Measurements from ENCODE around the gene TAOK1. TPM values are rescaled to one million over a fixed set of nuclear protein-coding genes. Genes with fewer than 3 reads are reported as not detected.

Gene TAOK1
- total RNA-seq, 1 experiment from 2014 or later: 56.3 TPM

DNA sequence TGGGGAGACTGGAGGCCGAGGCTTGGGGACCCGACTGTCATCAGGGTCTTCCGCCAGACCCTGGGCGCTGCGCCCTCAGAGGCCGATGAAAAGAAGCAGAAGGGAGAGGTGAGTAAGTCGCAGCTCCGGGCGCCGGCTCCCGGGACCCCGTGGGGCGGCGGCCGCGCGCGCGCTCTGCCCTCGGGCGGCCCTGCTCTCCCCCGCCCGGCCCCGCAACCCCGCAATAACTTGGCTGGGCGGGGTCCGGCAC is 177.1 kb downstream of the TAOK1 start:
- Histone ChIP-seq H3K4me3 (replicated peaks in 1 of 2; ENCODE audit: low read depth in 1 of 2, low read length in 2 of 2) (peak overlapping the region; percentile 79 to 82), H3K9ac (ENCODE audit: low read length) (peak overlapping the region; percentile 75), H3K9me2 (ENCODE audit: insufficient read depth) (no peaks in the 10 kb centered on the region), H4K20me1 (ENCODE audit: insufficient read depth) (no peaks in the 10 kb centered on the region), H3K27me3 (ENCODE audit: insufficient read depth, low read length) (no peaks in the 10 kb centered on the region), H3K4me2 (ENCODE audit: low read length) (peak overlapping the region; percentile 99), H3K36me3 (ENCODE audit: control insufficient read depth in 1 of 2, insufficient read depth in 2 of 2, low read length in 2 of 2) (peaks cover under 1 to 2% of the 10 kb centered on the region in 2 experiments; a peak in 1 of 4 replicates), H3K9me3 (ENCODE audit: control insufficient read depth in 1 of 2, insufficient read depth in 1 of 2, low read depth in 1 of 2, low read length in 2 of 2) (no peaks in the 10 kb centered on the region), H3K27ac (ENCODE audit: low read depth, low read length) (peak overlapping the region; percentile 82), H3K4me1 (ENCODE audit: control insufficient read depth in 1 of 2, insufficient read depth in 2 of 2, low read length in 2 of 2) (peaks cover 13 to 25% of the 10 kb centered on the region in 2 experiments), H2AFZ (ENCODE audit: low read depth, low read length, poor library complexity, severe bottlenecking) (peak overlapping the region; percentile 9), H3K79me2 (ENCODE audit: insufficient read depth, low read length) (peaks cover 10% of the 10 kb centered on the region; the same call in 1 of the 2 replicates)
- ATAC-seq (peak; percentile 20), DNase-seq (ENCODE audit: low read depth, low spot score) (no peak)
- intact Hi-C loops (cut with micrococcal nuclease): no loop called here
- BruUV-seq (replicated peaks): no TSS peak
- ChIA-PET RAD21 (ENCODE audit: low non-redundant PET in 1 of 2, low total read pairs in 2 of 2, uncharacterized antibody in 2 of 2, unreplicated experiment in 2 of 2) (no interaction called here), CTCF (interaction anchor here (1.0 to 3.8 kb wide), 7 partner anchors 16 to 526 kb away, joined by 3 to 30 read pairs (median 4); partner anchors contain the start of gene ANKRD13B), POLR2A (interaction anchor here (1.0 kb wide), 1 partner anchor 23 kb away, joined by 3 read pairs; no protein-coding TSS in a partner anchor)
- TF ChIP-seq TCF7L2 (IDR thresholded peaks at IDR 0.05; ENCODE audit: borderline replicate concordance, extremely low read depth, insufficient read depth, insufficient read length): no peak
- TF ChIP-seq POLR2A (IDR thresholded peaks at IDR 0.05; ENCODE audit: borderline replicate concordance, extremely low read depth, insufficient read depth, insufficient read length): no peak
- no peak for TF ChIP-seq FOSL1 (IDR thresholded peaks at IDR 0.05; ENCODE audit: low read depth)
- peak; percentile 15; the same call in 1 of the 2 replicates for TF ChIP-seq EGR1 (IDR thresholded peaks at IDR 0.05; ENCODE audit: low read depth)

DNA sequence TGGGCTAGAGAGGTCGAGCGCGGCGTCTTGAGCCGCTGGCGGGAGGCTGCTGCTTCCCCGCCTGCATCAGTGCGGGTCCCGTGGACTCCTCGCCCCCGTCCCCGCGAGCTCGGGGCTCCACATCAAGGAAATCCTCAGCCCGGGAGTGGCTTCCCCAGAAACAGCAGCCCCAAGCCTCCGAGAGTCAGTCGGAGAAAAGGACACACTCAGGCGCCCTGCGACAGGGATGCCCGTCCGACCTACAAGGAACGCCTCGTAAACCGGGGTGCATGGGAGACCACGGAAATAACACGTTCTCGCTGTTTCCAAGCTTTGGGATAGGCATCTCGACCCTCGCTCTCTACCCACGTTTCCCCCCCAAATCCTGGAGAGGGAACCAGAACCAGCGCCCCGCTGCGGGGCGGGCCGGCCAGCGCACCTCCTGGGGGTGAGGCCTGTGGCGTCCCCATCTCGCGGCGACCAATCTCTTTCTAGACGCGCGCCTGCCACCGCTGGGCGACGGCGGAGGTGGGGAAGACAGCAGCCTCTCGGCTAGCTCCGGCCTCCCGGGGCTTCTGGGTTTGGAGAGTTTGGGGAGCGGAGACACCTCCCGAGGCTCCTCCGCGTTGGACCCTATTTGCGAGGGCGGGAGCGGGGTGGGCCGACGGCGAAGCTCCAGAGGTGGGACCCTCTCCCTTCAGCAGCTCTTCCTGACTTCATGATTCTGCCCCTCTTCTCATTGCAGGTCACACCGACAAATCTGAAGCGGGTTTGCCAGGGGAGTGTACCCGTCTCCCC is 177.6 kb downstream of the TAOK1 start:
- Histone ChIP-seq H3K9me3 (ENCODE audit: control insufficient read depth in 1 of 2, insufficient read depth in 1 of 2, low read depth in 1 of 2, low read length in 2 of 2) (no peaks in the 10 kb centered on the region), H4K20me1 (ENCODE audit: insufficient read depth) (no peaks in the 10 kb centered on the region), H3K4me2 (ENCODE audit: low read length) (peak overlapping the region; percentile 99), H3K4me1 (ENCODE audit: control insufficient read depth in 1 of 2, insufficient read depth in 2 of 2, low read length in 2 of 2) (peaks cover 13 to 25% of the 10 kb centered on the region in 2 experiments), H2AFZ (ENCODE audit: low read depth, low read length, poor library complexity, severe bottlenecking) (peak overlapping the region; percentile 88), H3K36me3 (ENCODE audit: control insufficient read depth in 1 of 2, insufficient read depth in 2 of 2, low read length in 2 of 2) (no peaks in the 10 kb centered on the region), H3K9ac (ENCODE audit: low read length) (peak overlapping the region; percentile 75), H3K27me3 (ENCODE audit: insufficient read depth, low read length) (no peaks in the 10 kb centered on the region), H3K9me2 (ENCODE audit: insufficient read depth) (no peaks in the 10 kb centered on the region), H3K4me3 (replicated peaks in 1 of 2; ENCODE audit: low read depth in 1 of 2, low read length in 2 of 2) (peak overlapping the region; percentile 79 to 82), H3K79me2 (ENCODE audit: insufficient read depth, low read length) (peaks cover 10% of the 10 kb centered on the region; the same call in 1 of the 2 replicates), H3K27ac (ENCODE audit: low read depth, low read length) (peak overlapping the region; percentile 82)
- intact Hi-C loops (cut with micrococcal nuclease): no loop called here
- ChIA-PET RAD21 (ENCODE audit: low non-redundant PET in 1 of 2, low total read pairs in 2 of 2, uncharacterized antibody in 2 of 2, unreplicated experiment in 2 of 2) (interaction anchor here in 1 of 2 experiments (1.0 kb wide), 2 partner anchors 198 to 330 kb away, joined by 3 to 4 read pairs; no protein-coding TSS in a partner anchor), CTCF (interaction anchor here (0.6 to 3.8 kb wide), 8 partner anchors 15 to 802 kb away, joined by 3 to 30 read pairs (median 4); partner anchors contain the start of gene ANKRD13B), POLR2A (no interaction called here)
- peak; percentile 62 for ATAC-seq
- TSS peak; percentile 47 for BruUV-seq (replicated peaks)
- TF ChIP-seq POLR2AphosphoS5 (IDR thresholded peaks at IDR 0.05; ENCODE audit: low read depth, low read length) (no peak), EZH2 (IDR thresholded peaks at IDR 0.05) (no peak), EZH2phosphoT487 (IDR thresholded peaks at IDR 0.05; ENCODE audit: borderline replicate concordance) (no peak), RAD21 (IDR thresholded peaks at IDR 0.05; ENCODE audit: low read depth) (no peak), SIN3A (IDR thresholded peaks at IDR 0.05; ENCODE audit: low read depth) (no peak; the same call in 1 of the 2 replicates), CBX3 (IDR thresholded peaks at IDR 0.05; ENCODE audit: low read depth) (no peak), POLR2A (IDR thresholded peaks at IDR 0.05; ENCODE audit: borderline replicate concordance, extremely low read depth, insufficient read depth, insufficient read length) (no peak), SRF (IDR thresholded peaks at IDR 0.05; ENCODE audit: low read depth) (no peak), SP1 (IDR thresholded peaks at IDR 0.05; ENCODE audit: low read depth) (no peak), TCF7L2 (IDR thresholded peaks at IDR 0.05; ENCODE audit: borderline replicate concordance, extremely low read depth, insufficient read depth, insufficient read length) (no peak), JUND (IDR thresholded peaks at IDR 0.05) (no peak), CEBPB (IDR thresholded peaks at IDR 0.05; ENCODE audit: low read depth) (no peak)
- TF ChIP-seq, protein P1, sequence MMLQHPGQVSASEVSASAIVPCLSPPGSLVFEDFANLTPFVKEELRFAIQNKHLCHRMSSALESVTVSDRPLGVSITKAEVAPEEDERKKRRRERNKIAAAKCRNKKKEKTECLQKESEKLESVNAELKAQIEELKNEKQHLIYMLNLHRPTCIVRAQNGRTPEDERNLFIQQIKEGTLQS (IDR thresholded peaks at IDR 0.05): no peak
- TF ChIP-seq, protein P2, sequence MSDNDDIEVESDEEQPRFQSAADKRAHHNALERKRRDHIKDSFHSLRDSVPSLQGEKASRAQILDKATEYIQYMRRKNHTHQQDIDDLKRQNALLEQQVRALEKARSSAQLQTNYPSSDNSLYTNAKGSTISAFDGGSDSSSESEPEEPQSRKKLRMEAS (IDR thresholded peaks at IDR 0.05): peak; percentile 24; the same call in 1 of the 2 replicates
- TF ChIP-seq, protein P3, sequence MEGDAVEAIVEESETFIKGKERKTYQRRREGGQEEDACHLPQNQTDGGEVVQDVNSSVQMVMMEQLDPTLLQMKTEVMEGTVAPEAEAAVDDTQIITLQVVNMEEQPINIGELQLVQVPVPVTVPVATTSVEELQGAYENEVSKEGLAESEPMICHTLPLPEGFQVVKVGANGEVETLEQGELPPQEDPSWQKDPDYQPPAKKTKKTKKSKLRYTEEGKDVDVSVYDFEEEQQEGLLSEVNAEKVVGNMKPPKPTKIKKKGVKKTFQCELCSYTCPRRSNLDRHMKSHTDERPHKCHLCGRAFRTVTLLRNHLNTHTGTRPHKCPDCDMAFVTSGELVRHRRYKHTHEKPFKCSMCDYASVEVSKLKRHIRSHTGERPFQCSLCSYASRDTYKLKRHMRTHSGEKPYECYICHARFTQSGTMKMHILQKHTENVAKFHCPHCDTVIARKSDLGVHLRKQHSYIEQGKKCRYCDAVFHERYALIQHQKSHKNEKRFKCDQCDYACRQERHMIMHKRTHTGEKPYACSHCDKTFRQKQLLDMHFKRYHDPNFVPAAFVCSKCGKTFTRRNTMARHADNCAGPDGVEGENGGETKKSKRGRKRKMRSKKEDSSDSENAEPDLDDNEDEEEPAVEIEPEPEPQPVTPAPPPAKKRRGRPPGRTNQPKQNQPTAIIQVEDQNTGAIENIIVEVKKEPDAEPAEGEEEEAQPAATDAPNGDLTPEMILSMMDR (IDR thresholded peaks at IDR 0.05 in 2 of 3, conservative IDR thresholded peaks at IDR 0.05 in 1 of 3; ENCODE audit: borderline replicate concordance in 1 of 3, insufficient read depth in 1 of 3, low read depth in 2 of 3, low read length in 2 of 3): peak; percentile 16 to 40 (median 24); a peak in 3 of 6 replicates
- peak; percentile 27 for DNase-seq (ENCODE audit: low read depth, low spot score)

All from HCT116 (cell line).